NCI-H1105 (cell line): Measurements from ENCODE around the gene MAD1L1.

ENCODE experiments used
- DNase-seq: peaks from one replicate; lab custom pipeline; 2025; lab: John Stamatoyannopoulos, UW

MAD1L1 gene

DNA sequence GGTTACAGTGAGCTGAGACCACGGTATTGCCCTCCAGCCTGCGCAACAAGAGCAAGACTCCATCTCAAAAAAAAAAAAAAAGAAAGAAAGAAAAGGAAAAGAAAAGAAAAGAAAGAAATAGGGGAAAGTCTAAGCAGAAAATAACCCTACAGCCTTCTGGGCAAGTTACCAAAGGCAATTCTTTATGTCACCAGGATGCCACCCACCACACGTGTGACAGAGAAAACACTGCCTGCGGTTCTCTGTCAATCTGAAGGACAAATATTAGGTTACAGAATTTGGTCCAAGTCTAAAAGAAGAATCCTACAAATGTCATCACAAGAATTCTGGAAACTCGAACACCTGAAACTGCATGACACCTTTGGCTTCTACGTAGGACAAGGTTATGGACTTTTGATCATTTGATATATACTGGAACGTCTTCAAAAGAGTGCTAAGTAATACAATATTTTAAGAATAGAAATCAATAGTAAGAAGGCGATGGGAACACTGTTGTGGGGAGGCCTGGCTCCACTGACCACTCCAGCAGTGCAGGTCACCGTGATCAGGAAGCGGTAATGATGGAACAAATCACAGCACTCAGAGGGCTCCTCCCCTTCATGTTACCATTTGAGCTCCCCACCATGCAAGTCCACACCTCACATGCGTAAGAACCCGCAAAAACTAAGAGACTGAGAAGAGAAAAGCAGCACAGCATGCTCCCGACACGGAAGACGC lies 75.8 kb downstream of the MAD1L1 start:
- no peak for DNase-seq

GRCh38 chr7:2154831-2155230 lies 77.9 kb downstream of the MAD1L1 start:
- DNase-seq = no peak

- no peak for DNase-seq
Measured at GRCh38 chr7:2154121-2154520, 78.6 kb downstream of the MAD1L1 start.

DNA sequence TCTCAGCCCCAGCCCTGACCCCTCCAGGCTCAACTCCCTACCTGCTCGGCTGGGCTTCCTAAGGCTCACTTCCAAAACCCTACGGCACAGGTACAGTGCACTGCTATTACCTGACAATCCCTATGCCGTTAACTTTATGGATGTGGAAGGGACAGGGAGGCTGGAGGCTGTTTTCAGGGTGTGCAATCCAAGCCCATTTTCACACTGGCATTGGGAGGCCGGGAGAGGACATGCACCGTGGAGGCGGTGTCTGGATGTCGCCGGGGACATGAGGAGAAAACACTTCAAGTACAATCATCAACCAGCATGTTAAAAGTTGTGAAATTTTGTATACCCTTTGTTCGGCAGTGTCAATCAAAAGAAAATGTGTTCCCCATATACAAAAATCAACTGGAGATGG lies 80.1 kb downstream of the MAD1L1 start:
- DNase-seq = no peak

DNA sequence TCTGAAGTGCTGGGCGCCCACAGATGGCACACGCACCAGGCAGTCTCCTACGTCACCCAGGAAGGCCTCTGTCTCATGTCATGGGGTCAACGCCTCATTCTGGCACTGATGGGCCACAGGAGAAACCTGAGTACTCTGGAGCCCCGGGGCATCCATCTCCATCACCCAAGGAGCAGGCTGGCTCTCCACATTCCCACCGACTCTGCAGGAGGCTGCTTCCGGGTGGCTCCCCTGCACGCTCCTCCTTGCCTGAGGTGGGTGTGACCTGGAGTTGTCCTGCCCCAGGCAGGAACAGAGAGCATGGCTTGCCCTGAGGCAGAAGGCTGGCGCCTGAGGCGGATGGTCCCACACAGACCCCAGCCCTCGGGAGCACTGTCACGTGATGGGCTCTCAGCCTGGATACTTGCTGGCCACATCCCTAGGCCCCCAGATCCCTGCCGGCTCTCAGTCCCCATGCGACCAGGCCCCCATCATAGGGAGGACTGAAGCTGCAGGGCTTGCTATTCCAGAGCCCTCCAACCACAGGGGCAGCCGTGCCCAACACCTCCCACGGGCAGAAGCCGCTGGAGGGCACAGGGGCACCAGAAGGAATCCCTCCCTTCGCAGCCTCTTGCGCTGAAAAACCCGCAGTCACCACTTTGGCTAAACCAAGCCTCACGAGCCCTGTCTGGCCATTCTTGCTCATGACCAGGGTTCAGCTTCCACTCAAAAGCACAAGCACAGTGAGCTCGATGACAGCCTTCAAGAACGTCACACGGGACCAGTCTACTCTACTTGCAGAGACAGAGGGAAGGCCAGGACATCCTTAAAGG lies 80.7 kb downstream of the MAD1L1 start:
- DNase-seq = no peak

- no peak for DNase-seq
Measured at GRCh38 chr7:2151237-2151636, 81.5 kb downstream of the MAD1L1 start.

- no peak for DNase-seq
Measured at GRCh38 chr7:2150445-2150815, 82.3 kb downstream of the MAD1L1 start.

DNA sequence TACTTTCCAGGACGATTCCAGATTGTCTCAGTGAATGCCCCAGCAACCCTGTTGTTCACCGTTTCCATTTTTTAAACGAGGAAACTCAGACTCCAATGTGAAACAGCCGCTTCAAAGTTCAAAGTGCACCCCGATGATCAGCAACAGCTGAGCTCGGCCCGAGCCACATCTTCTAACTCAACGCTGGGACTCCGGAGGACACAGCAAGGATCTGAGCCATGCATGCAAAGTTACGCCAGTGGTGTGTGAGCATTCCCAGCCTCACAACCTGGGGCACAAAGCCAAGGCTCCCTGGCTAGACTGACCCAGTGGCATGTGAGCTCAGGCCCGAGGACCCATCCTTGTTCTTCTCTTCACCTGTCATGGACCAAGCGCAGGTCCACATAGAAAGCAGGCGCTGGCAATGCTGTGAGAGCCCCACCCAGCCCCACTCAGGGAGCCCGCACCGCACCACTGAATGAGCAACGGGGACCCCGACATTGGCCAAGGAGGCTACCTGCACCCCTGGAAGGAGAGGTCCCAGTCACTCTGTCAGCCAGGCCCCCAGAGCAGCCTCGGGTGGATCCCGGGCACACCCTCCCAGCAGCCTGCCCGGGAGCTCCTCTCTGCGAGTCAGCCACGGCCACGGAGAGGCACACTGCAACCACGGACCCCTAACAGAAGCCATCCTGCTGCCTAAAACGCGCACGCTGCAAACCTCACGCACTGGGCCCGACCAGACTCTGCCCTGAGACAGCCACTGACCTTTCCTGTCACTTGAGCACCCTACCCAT lies 82.9 kb downstream of the MAD1L1 start:
- DNase-seq = no peak

DNA sequence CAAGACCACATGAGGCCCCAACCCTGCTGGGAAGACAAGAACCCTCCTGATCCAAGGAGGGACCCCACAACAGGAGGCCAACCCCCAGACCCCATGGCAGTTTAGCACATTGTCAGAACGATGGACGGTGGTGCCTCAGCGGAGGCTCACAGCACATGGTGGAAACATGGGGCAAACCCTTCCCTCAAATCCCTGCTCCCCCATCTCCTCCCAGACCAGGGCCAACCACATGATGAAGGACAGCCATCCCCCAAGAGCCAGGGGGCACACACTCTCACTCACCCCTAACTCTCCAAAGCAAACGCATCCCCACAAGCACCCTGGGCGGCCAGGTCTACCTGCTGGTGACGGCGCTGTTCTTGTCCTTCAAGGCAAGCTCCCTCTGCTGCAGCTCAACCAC lies 83.9 kb downstream of the MAD1L1 start:
- DNase-seq = no peak

DNA sequence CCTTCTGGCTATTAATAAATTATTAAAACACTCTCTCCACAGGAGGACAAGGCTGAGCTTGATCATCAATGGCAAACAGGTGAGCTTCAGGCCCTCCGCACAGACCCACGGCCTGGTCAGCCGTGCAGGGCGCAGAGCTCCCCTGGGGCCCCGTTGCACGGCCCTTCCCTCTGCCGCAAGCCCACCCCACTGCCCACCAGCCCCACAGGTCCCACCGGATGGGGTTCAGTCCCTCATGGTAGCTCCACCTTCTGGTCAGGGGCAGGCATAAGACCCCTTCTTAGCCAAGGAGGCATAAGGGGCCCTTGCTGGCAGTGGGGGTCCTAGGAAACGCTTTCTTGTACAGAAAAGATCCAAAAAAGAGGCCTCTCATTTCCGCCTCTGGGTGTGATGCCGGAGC lies 84.6 kb downstream of the MAD1L1 start:
- DNase-seq = no peak

DNA sequence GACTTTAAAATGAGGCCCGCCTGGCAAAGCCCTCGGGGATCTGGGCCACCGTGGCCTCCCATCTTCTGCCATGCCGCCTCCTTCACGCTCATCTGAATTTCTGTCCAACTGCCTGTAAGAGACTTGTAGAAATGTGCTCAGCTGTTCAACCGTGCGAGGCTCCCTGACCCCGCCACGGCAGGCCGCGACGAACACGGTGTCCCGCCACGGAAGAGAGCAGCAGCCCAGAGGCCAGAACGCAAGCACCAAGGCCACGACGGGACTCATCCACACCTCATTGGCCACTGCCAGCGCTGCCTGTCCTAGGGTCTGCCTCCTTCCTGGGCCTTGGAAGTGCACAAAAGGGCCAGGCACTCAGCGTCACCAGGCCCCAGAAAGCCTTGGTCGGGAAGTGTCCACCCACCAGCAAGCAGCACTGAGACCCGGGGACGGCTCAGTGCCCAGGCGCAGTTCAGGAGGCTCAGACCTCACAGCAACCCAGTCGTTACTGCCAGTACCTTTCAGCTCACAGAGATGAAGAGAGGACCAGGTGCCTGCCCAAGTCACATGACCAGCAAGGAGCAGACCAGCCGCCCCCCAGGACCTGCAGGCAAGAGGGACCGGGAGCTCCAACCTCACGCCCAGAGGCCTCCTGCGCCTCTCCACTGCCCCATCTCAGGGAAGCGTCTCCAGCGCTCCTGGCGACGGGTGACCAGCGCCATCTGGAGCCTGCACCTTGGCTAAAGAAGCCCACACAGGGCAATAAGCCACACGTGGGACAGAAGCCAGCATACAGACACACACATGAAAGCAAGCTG lies 85.9 kb downstream of the MAD1L1 start:
- no peak for DNase-seq

DNA sequence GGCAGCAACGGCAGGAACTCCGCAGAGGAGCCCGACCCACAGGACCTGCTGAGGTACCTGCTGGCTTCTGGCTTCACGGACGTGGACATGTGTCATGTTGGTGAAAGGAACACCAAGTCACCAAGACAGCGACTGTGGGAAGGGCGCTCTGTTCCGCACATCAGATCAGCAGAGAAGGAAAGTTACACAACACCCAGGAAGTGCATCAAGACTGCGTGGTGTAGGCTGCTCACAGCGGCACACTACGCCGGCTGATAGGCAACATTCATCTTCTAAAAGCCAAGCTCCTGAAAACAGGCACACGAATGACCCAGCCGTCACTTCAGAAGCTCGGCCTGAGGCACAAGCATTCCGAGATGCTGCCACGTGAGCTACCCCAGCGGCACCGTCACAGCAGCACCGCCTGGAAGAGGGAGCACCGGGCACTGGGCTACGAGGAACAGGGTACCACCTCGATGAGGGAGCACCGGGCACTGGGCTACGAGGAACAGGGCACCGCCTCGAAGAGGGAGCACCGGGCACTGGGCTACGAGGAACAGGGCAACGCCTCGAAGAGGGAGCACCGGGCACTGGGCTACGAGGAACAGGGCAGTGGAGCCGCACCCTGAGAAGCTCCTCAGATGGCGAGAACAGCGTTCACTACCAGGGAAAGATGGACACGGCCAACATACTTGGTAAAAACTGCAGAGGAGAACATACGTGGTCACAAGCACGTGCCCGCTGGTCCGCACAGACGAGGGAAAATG lies 86.7 kb downstream of the MAD1L1 start:
- no peak for DNase-seq

DNA sequence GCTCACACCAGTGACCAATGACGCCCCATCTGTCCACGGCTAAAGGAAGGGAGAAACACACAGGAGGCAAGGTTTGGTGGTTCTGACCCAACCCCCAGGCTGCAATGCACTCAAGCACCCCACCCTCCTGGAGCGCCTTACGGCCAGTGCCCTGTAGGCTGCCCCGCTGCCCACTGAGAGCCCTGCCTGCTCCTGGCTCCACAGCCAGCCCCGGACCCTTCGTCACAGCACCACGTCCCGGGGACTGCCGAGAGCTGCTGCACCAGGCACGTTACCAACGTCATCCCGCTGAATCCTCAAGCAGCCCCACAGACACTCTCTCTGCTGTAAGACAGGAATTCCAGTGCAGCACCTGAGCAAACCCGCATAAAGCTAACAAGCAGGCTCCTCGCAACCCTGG lies 87.8 kb downstream of the MAD1L1 start:
- DNase-seq = no peak

DNA sequence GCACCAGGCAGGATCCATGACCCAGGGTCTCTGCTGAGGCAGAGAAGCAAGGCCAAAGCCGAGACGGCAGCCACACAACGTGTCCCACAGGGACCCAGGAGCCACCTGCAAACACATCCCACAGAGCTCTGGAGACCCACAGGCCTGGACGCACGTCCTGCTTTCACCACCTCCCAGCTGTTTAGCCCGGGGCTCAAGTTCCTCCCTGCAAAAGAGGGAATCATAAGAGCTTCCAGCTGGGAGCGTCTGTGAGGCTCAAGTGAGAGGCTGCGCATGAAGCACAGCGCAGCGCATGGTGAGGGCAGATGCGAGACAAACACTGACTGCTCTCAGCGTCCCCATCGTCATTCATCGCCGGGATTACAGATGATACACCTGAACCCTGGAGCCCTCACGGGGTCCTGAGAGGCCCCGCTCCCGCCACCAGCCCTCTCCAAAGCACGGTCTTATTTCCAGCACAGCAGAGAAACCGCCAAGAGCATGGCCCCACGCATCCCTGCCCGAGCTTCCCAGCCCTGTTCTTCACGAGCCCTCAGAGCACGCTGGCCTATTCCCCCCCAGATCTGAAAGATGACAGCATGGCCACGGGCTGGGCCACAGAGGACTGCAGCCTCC lies 88.7 kb downstream of the MAD1L1 start:
- DNase-seq = no peak

DNA sequence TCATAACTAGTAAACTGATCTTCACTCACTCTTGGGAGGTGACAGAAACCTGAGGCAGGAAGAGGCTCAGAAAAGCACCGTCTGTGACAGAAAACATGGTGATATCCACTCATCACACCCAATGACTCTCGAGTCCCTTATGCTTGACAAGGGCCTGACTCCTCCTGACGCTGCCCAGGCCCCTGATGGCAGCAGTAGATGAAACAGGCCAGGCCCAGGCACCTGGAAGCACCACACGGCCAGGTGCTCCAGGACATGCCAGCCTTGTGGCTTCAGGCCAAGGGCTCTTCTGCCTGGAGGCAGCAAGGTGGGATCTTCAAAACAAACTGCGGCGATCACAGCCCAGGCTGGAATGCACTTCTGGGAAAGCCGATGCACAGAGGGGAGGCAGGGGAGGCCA lies 89.3 kb downstream of the MAD1L1 start:
- no peak for DNase-seq

- DNase-seq = no peak
Measured at GRCh38 chr7:2142386-2142785, 90.4 kb downstream of the MAD1L1 start.

GRCh38 chr7:2141651-2142050 lies 91.1 kb downstream of the MAD1L1 start:
- DNase-seq = no peak

- DNase-seq = no peak
Measured at GRCh38 chr7:2141021-2141410, 91.7 kb downstream of the MAD1L1 start.

GRCh38 chr7:2140216-2141020 lies 92.3 kb downstream of the MAD1L1 start:
- no peak for DNase-seq
